IgD-negative memory B cell (primary cell): Measurements from ENCODE around the gene GRWD1. TPM values are rescaled to one million over a fixed set of nuclear protein-coding genes. Genes with fewer than 3 reads are reported as not detected.
A peak's percentile ranks its signal among the peaks of the same experiment; 100 is the strongest.

ENCODE experiments used
- H3K27ac Mint-ChIP-seq, 3 donors: one replicate each; pipeline ENCODE4 v1.8.0; 2020 to 2022; ENCODE audit warnings: mild to moderate bottlenecking in 3 of 3, mixed read lengths in 3 of 3, moderate library complexity in 1 of 3
- H3K27me3 Mint-ChIP-seq: one replicate; pipeline ENCODE4 v1.8.0; 2021; ENCODE audit warnings: mixed read lengths
- H3K36me3 Mint-ChIP-seq: one replicate; pipeline ENCODE4 v1.8.0; 2020; ENCODE audit warnings: mild to moderate bottlenecking, mixed read lengths
- H3K4me1 Mint-ChIP-seq, 3 donors: one replicate each; pipeline ENCODE4 v1.8.0; 2020 to 2022; ENCODE audit warnings: mixed read lengths in 3 of 3, mild to moderate bottlenecking in 1 of 3
- H3K4me3 Mint-ChIP-seq, 4 donors: one replicate each; pipeline ENCODE4 v1.8.0; 2020 to 2022; ENCODE audit warnings: mild to moderate bottlenecking in 4 of 4, mixed read lengths in 4 of 4, moderate library complexity in 3 of 4
- H3K9me3 Mint-ChIP-seq, 3 donors: one replicate each; pipeline ENCODE4 v1.8.0; 2020 to 2021; ENCODE audit warnings: mixed read lengths in 3 of 3, mild to moderate bottlenecking in 1 of 3
- polyA plus RNA-seq: library from polyadenylated mRNA; unstranded; fragments of 300-500 nt; fragmentation: Illumina TruSeq; gene quantifications from one replicate; pipeline ENCODE4 v1.2.3, GENCODE V29; 2021

GRWD1 gene
- polyA plus RNA-seq, 1 donor from 2014 or later, result 40.3 TPM

- H3K4me3 Mint-ChIP-seq, result peak overlapping the region; percentile 94 to 100 (median 98)
- H3K9me3 Mint-ChIP-seq, result no peaks in the 10 kb centered on the region
- H3K4me1 Mint-ChIP-seq, result peaks cover 17 to 24% (median 22%) of the 10 kb centered on the region in 3 donors
- H3K27me3 Mint-ChIP-seq, result peaks cover 12% of the 10 kb centered on the region
- H3K27ac Mint-ChIP-seq, result peak overlapping the region; percentile 78 to 100 (median 98)
- H3K36me3 Mint-ChIP-seq, result no peaks in the 10 kb centered on the region
Measured at GRCh38 chr19:48444129-48444935, 1.5 kb upstream of the GRWD1 start.

GRCh38 chr19:48444936-48445200 is 915 bp upstream of the GRWD1 start:
- H3K4me1 Mint-ChIP-seq, result peaks cover 17 to 24% (median 22%) of the 10 kb centered on the region in 3 donors
- peaks cover 12% of the 10 kb centered on the region for H3K27me3 Mint-ChIP-seq
- H3K4me3 Mint-ChIP-seq, result peak overlapping the region; percentile 94 to 100 (median 98)
- peak overlapping the region; percentile 78 to 100 (median 98) for H3K27ac Mint-ChIP-seq
- H3K9me3 Mint-ChIP-seq, result no peaks in the 10 kb centered on the region
- no peaks in the 10 kb centered on the region for H3K36me3 Mint-ChIP-seq

- no peaks in the 10 kb centered on the region for H3K36me3 Mint-ChIP-seq
- H3K4me3 Mint-ChIP-seq, result peak overlapping the region; percentile 94 to 100 (median 98)
- peaks cover 12% of the 10 kb centered on the region for H3K27me3 Mint-ChIP-seq
- H3K9me3 Mint-ChIP-seq, result no peaks in the 10 kb centered on the region
- peaks cover 17 to 24% (median 22%) of the 10 kb centered on the region in 3 donors for H3K4me1 Mint-ChIP-seq
- peak overlapping the region; percentile 78 to 100 (median 98) for H3K27ac Mint-ChIP-seq
Measured at GRCh38 chr19:48445256-48445605, 552 bp upstream of the GRWD1 start.

GRCh38 chr19:48446579-48446978 is 796 bp downstream of the GRWD1 start:
- no peaks in the 10 kb centered on the region for H3K9me3 Mint-ChIP-seq
- peak overlapping the region; percentile 94 to 100 (median 98) for H3K4me3 Mint-ChIP-seq
- H3K36me3 Mint-ChIP-seq, result peaks cover 1% of the 10 kb centered on the region
- peaks cover 9% of the 10 kb centered on the region for H3K27me3 Mint-ChIP-seq
- H3K27ac Mint-ChIP-seq, result peak overlapping the region in 2 of 3 donors; percentile 78 to 98
- peaks cover 17 to 24% (median 22%) of the 10 kb centered on the region in 3 donors for H3K4me1 Mint-ChIP-seq

- peaks cover 6% of the 10 kb centered on the region for H3K27me3 Mint-ChIP-seq
- no peaks in the 10 kb centered on the region for H3K9me3 Mint-ChIP-seq
- peaks cover 17 to 24% (median 22%) of the 10 kb centered on the region in 3 donors for H3K4me1 Mint-ChIP-seq
- H3K4me3 Mint-ChIP-seq, result peak overlapping the region in 1 of 4 donors; percentile 79
- H3K27ac Mint-ChIP-seq, result no peak overlapping the region
- H3K36me3 Mint-ChIP-seq, result peaks cover 1% of the 10 kb centered on the region
Measured at GRCh38 chr19:48448563-48448962, 2.8 kb downstream of the GRWD1 start.

GRCh38 chr19:48450441-48450840 is 4.7 kb downstream of the GRWD1 start:
- Mint-ChIP-seq H3K9me3 (no peaks in the 10 kb centered on the region), H3K27ac (no peak overlapping the region), H3K36me3 (peaks cover 3% of the 10 kb centered on the region)

GRCh38 chr19:48450863-48451262 is 5.1 kb downstream of the GRWD1 start:
- Mint-ChIP-seq H3K27ac (peak overlapping the region in 1 of 3 donors; percentile 31), H3K36me3 (peaks cover 3% of the 10 kb centered on the region), H3K9me3 (no peaks in the 10 kb centered on the region), H3K4me1 (peaks cover 6 to 15% (median 9%) of the 10 kb centered on the region in 3 donors), H3K27me3 (no peaks in the 10 kb centered on the region), H3K4me3 (no peak overlapping the region)

More at GRCh38 chr19:48450441-48450840, 4.7 kb downstream of the GRWD1 start:
- no peak overlapping the region for H3K4me3 Mint-ChIP-seq
- H3K4me1 Mint-ChIP-seq, result peaks cover 9 to 15% (median 13%) of the 10 kb centered on the region in 3 donors
- no peaks in the 10 kb centered on the region for H3K27me3 Mint-ChIP-seq

- H3K9me3 Mint-ChIP-seq, result no peaks in the 10 kb centered on the region
- peaks cover 3% of the 10 kb centered on the region for H3K36me3 Mint-ChIP-seq
- no peak overlapping the region for H3K27ac Mint-ChIP-seq
- peak overlapping the region in 1 of 4 donors; percentile 17 for H3K4me3 Mint-ChIP-seq
- H3K27me3 Mint-ChIP-seq, result no peaks in the 10 kb centered on the region
- H3K4me1 Mint-ChIP-seq, result peaks cover 6 to 12% (median 8%) of the 10 kb centered on the region in 3 donors
Measured at GRCh38 chr19:48451624-48452023, 5.8 kb downstream of the GRWD1 start.

GRCh38 chr19:48452289-48453190 is 6.8 kb downstream of the GRWD1 start:
- peaks cover 6 to 10% (median 8%) of the 10 kb centered on the region in 3 donors for H3K4me1 Mint-ChIP-seq
- no peaks in the 10 kb centered on the region for H3K9me3 Mint-ChIP-seq
- H3K4me3 Mint-ChIP-seq, result no peak overlapping the region
- no peak overlapping the region for H3K27ac Mint-ChIP-seq
- peaks cover 3% of the 10 kb centered on the region for H3K36me3 Mint-ChIP-seq
- no peaks in the 10 kb centered on the region for H3K27me3 Mint-ChIP-seq

GRCh38 chr19:48454150-48454730 is 8.5 kb downstream of the GRWD1 start:
- Mint-ChIP-seq H3K9me3 (no peaks in the 10 kb centered on the region), H3K36me3 (peaks cover 3% of the 10 kb centered on the region), H3K4me3 (no peak overlapping the region), H3K27me3 (no peaks in the 10 kb centered on the region), H3K27ac (no peak overlapping the region), H3K4me1 (peaks cover 0 to 6% (median 2%) of the 10 kb centered on the region in 3 donors)

GRCh38 chr19:48455171-48455907 is 9.6 kb downstream of the GRWD1 start, which contains the start of gene KCNJ14:
Gene KCNJ14 (plus strand): TSS chr19:48455574. CDS start chr19:48461725, 6,151 bp downstream.
- Mint-ChIP-seq H3K4me1 (peaks cover 0 to 6% (median 2%) of the 10 kb centered on the region in 3 donors), H3K27me3 (no peaks in the 10 kb centered on the region), H3K9me3 (no peaks in the 10 kb centered on the region), H3K4me3 (peak within 1 kb of the TSS in 1 of 4 donors; percentile 9), H3K36me3 (peaks cover 3% of the 10 kb centered on the region), H3K27ac (no peak within 1 kb of the TSS)

- Mint-ChIP-seq H3K27me3 (no peaks in the 10 kb centered on the region), H3K27ac (no peak overlapping the region), H3K4me1 (peaks cover 0 to 6% (median 2%) of the 10 kb centered on the region in 3 donors), H3K4me3 (peak overlapping the region in 1 of 4 donors; percentile 9), H3K9me3 (no peaks in the 10 kb centered on the region), H3K36me3 (peaks cover 4% of the 10 kb centered on the region)
Measured at GRCh38 chr19:48455908-48456562, 10.3 kb downstream of the GRWD1 start.

- H3K36me3 Mint-ChIP-seq, result peaks cover 4% of the 10 kb centered on the region
- H3K27me3 Mint-ChIP-seq, result no peaks in the 10 kb centered on the region
- H3K4me3 Mint-ChIP-seq, result no peak overlapping the region
- H3K27ac Mint-ChIP-seq, result peak overlapping the region in 1 of 3 donors; percentile 51
- H3K4me1 Mint-ChIP-seq, result peaks cover 0 to 6% (median 2%) of the 10 kb centered on the region in 3 donors
- no peaks in the 10 kb centered on the region for H3K9me3 Mint-ChIP-seq
Measured at GRCh38 chr19:48456864-48457263, 11.1 kb downstream of the GRWD1 start.

GRCh38 chr19:48458016-48458415 is 12.2 kb downstream of the GRWD1 start:
- no peaks in the 10 kb centered on the region for H3K27me3 Mint-ChIP-seq
- peaks cover 4% of the 10 kb centered on the region for H3K36me3 Mint-ChIP-seq
- H3K4me3 Mint-ChIP-seq, result no peak overlapping the region
- H3K9me3 Mint-ChIP-seq, result no peaks in the 10 kb centered on the region
- H3K27ac Mint-ChIP-seq, result peak overlapping the region in 1 of 3 donors; percentile 39
- H3K4me1 Mint-ChIP-seq, result peaks cover 0 to 6% (median 2%) of the 10 kb centered on the region in 3 donors
